HepG2 (cell line): ENCODE data around the gene TOP1. TPM values are rescaled to one million over a fixed set of nuclear protein-coding genes. Genes with fewer than 3 reads are reported as not detected.

Experiments used
- LBX2 ChIP-seq: sonication (generic); formaldehyde crosslinking; IDR thresholded peaks from 2 replicates; pipeline ENCODE4 v1.5.0; 2020; ENCODE audit warnings: missing genetic modification reagents, mild to moderate bottlenecking, borderline replicate concordance
- ZHX2 ChIP-seq, 2 experiments: sonication (generic) in 1 of 2; formaldehyde crosslinking in 1 of 2; IDR thresholded peaks; 2 replicates each; pipeline versions ENCODE4 v1.6.1 to v1.9.0; 2014 to 2022; ENCODE audit warnings: antibody characterized with exemption in 1 of 2, borderline replicate concordance in 1 of 2, inconsistent platforms in 1 of 2, low read depth in 1 of 2, missing genetic modification reagents in 1 of 2
- ZMYM2 ChIP-seq: sonication (generic); formaldehyde crosslinking; IDR thresholded peaks from 2 replicates; pipeline ENCODE4 v1.8.0; 2022; ENCODE audit warnings: mild to moderate bottlenecking, missing genetic modification reagents
- ZMYM3 ChIP-seq: sonication (generic); formaldehyde crosslinking; IDR thresholded peaks from 2 replicates; pipeline ENCODE4 v1.5.1; 2020; ENCODE audit warnings: mild to moderate bottlenecking, missing genetic modification reagents
- ZNF10 ChIP-seq: sonication (generic); formaldehyde crosslinking; IDR thresholded peaks from 2 replicates; pipeline ENCODE4 v1.4.0; 2020; ENCODE audit warnings: mild to moderate bottlenecking, low read depth, missing genetic modification reagents, borderline replicate concordance
- ZNF354B ChIP-seq: sonication (generic); formaldehyde crosslinking; IDR thresholded peaks from 2 replicates; pipeline ENCODE4 v1.8.0; 2022; ENCODE audit warnings: mild to moderate bottlenecking, missing genetic modification reagents
- ZNF552 ChIP-seq: sonication (generic); formaldehyde crosslinking; IDR thresholded peaks from 2 replicates; pipeline ENCODE4 v1.9.0; 2022; ENCODE audit warnings: missing genetic modification reagents, mild to moderate bottlenecking, borderline replicate concordance
- ZNF687 ChIP-seq: sonication (generic); formaldehyde crosslinking; IDR thresholded peaks from 2 replicates; pipeline ENCODE4 v1.5.1; 2020; ENCODE audit warnings: mild to moderate bottlenecking, missing genetic modification reagents, moderate library complexity
- polyA plus RNA-seq, 8 experiments: library from polyadenylated mRNA; depleted of rRNA in 3 of 8; stranded (reverse) in 7 of 8; unstranded in 1 of 8; fragments of >200 nt; fragmentation: Illumina TruSeq in 4 of 8; extraction: Trizol in 4 of 8; gene quantifications; 2 replicates each; pipeline versions ENCODE4 v1.2.1 to v1.2.3, GENCODE V29; 2011 to 2016; ENCODE audit warnings: low read depth in 4 of 8, missing spikeins in 1 of 8, mixed read lengths in 1 of 8; ENCODE audit not compliant: insufficient read depth in 1 of 8
- total RNA-seq, 5 experiments: library from RNA; depleted of rRNA; stranded (reverse); fragments of >200 nt; fragmentation: Illumina TruSeq; extraction: Trizol; gene quantifications; 2 replicates each; pipeline ENCODE4 v1.2.3, GENCODE V29; 2016; ENCODE audit warnings: low read depth in 1 of 5

The TOP1 gene
- total and polyA plus RNA-seq, 2 of the 13 experiments (the other 11 are each of a cell fraction or from before 2014, with no cell fraction given), result 10.2 to 19.4 TPM

- TF ChIP-seq ZMYM2 (CRISPR knock-in tag), result no peak
- no peak for TF ChIP-seq LBX2
- 0 out of 2 replicates have a peak, but pooled peaks have one; percentile 17 for TF ChIP-seq ZNF552
- TF ChIP-seq ZHX2 (IDR thresholded peaks at IDR 0.05; ENCODE audit: low read depth), result no peak
- TF ChIP-seq ZHX2 (CRISPR knock-in tag; IDR thresholded peaks at IDR 0.05; ENCODE audit: borderline replicate concordance), result no peak
- 0 out of 2 replicates have a peak, but pooled peaks have one; percentile 45 for TF ChIP-seq ZNF10
- no peak for TF ChIP-seq ZNF687 (CRISPR knock-in tag)
- TF ChIP-seq ZNF354B, result no peak
- TF ChIP-seq ZMYM3 (CRISPR knock-in tag), result peak; percentile 66; the same call in 1 of the 2 replicates
- TF ChIP-seq, all 625 proteins: peak for 10
Measured at GRCh38 chr20:41152108-41152757, 123.6 kb downstream of the TOP1 start (continued).
